SK-N-SH treated with all-trans-retinoic acid at 6 μM for 48 hours (cell line): ENCODE measurements around the gene EFCAB13.

Experiments
- ARNTL ChIP-seq: fragments of 450-650 bp; formaldehyde crosslinking; IDR thresholded peaks from 2 replicates; pipeline ENCODE4 v1.5.0; 2020; ENCODE audit warnings: low read depth, mild to moderate bottlenecking, moderate library complexity, borderline replicate concordance
- ESRRG ChIP-seq: fragments of 250-450 bp; sonication (Bioruptor Pico); IDR thresholded peaks from 2 replicates; pipeline ENCODE4 v1.6.1; 2021; ENCODE audit warnings: mild to moderate bottlenecking
- ZC3H10 ChIP-seq: fragments of 250-450 bp; sonication (Bioruptor Pico); IDR thresholded peaks from 2 replicates; pipeline ENCODE4 v1.5.1; 2021; ENCODE audit warnings: mild to moderate bottlenecking, moderate library complexity
- ZFP30 ChIP-seq: fragments of 450-650 bp; formaldehyde crosslinking; IDR thresholded peaks from 2 replicates; pipeline ENCODE4 v1.5.0; 2022; ENCODE audit warnings: mild to moderate bottlenecking, moderate library complexity
- ZNF70 ChIP-seq: fragments of 450-650 bp; formaldehyde crosslinking; IDR thresholded peaks from 2 replicates; pipeline ENCODE4 v1.5.0; 2020; ENCODE audit warnings: mild to moderate bottlenecking, moderate library complexity
- ZNF8 ChIP-seq: fragments of 450-650 bp; formaldehyde crosslinking; IDR thresholded peaks from 2 replicates; pipeline ENCODE4 v1.5.0; 2020; ENCODE audit warnings: mild to moderate bottlenecking, moderate library complexity
- TF ChIP-seq, protein P1 (sequence below): fragments of 250-450 bp; sonication (Bioruptor Pico); IDR thresholded peaks from 2 replicates; pipeline ENCODE4 v1.5.1; 2021; ENCODE audit warnings: mild to moderate bottlenecking, moderate library complexity
- TF ChIP-seq, protein P2 (sequence below): fragments of 250-450 bp; sonication (Bioruptor Pico); IDR thresholded peaks from 2 replicates; pipeline ENCODE4 v1.8.0; 2021; ENCODE audit warnings: low read depth, mild to moderate bottlenecking, moderate library complexity, borderline replicate concordance
- TF ChIP-seq, protein P3 (sequence below): fragments of 250-450 bp; sonication (Bioruptor Pico); IDR thresholded peaks from 2 replicates; pipeline ENCODE4 v1.5.1; 2020; ENCODE audit warnings: low read depth, mild to moderate bottlenecking, moderate library complexity

DNA sequence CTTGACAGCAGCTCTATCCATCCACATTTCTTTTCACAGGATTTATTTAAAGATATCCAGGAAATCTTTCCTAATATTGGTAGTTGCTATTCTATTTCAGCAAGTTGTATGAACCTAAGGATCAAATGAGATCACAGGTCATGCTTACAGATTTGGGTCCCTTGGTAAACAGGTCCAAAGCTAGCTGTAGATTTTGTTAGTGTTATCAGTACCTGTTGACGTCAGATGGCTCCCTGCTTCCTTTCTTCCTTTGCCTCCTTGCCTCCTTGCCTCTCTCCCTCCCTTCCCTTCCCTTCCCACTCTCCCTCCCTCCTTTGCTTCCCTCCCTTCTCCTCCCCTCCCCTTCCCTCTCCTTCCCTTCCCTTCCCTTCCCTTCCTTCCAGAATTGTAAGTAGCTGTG is 76.6 kb downstream of the EFCAB13 start:
- TF ChIP-seq ARNTL (no peak), ESRRG (CRISPR knock-in tag) (no peak), ZNF70 (CRISPR knock-in tag) (no peak), ZFP30 (CRISPR knock-in tag) (no peak), ZNF8 (no peak), ZC3H10 (CRISPR knock-in tag) (no peak)
- TF ChIP-seq, protein P1, sequence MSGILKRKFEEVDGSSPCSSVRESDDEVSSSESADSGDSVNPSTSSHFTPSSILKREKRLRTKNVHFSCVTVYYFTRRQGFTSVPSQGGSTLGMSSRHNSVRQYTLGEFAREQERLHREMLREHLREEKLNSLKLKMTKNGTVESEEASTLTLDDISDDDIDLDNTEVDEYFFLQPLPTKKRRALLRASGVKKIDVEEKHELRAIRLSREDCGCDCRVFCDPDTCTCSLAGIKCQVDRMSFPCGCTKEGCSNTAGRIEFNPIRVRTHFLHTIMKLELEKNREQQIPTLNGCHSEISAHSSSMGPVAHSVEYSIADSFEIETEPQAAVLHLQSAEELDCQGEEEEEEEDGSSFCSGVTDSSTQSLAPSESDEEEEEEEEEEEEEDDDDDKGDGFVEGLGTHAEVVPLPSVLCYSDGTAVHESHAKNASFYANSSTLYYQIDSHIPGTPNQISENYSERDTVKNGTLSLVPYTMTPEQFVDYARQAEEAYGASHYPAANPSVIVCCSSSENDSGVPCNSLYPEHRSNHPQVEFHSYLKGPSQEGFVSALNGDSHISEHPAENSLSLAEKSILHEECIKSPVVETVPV: no peak
- TF ChIP-seq, protein P2, sequence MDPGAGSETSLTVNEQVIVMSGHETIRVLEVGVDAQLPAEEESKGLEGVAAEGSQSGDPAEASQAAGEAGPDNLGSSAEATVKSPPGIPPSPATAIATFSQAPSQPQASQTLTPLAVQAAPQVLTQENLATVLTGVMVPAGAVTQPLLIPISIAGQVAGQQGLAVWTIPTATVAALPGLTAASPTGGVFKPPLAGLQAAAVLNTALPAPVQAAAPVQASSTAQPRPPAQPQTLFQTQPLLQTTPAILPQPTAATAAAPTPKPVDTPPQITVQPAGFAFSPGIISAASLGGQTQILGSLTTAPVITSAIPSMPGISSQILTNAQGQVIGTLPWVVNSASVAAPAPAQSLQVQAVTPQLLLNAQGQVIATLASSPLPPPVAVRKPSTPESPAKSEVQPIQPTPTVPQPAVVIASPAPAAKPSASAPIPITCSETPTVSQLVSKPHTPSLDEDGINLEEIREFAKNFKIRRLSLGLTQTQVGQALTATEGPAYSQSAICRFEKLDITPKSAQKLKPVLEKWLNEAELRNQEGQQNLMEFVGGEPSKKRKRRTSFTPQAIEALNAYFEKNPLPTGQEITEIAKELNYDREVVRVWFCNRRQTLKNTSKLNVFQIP: no peak
- TF ChIP-seq, protein P3, sequence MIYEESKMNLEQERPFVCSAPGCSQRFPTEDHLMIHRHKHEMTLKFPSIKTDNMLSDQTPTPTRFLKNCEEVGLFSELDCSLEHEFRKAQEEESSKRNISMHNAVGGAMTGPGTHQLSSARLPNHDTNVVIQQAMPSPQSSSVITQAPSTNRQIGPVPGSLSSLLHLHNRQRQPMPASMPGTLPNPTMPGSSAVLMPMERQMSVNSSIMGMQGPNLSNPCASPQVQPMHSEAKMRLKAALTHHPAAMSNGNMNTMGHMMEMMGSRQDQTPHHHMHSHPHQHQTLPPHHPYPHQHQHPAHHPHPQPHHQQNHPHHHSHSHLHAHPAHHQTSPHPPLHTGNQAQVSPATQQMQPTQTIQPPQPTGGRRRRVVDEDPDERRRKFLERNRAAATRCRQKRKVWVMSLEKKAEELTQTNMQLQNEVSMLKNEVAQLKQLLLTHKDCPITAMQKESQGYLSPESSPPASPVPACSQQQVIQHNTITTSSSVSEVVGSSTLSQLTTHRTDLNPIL: no peak
